ENCODE measurements around the gene RFLNA. TPM values are rescaled to one million over a fixed set of nuclear protein-coding genes. Genes with fewer than 3 reads are reported as not detected.
"Not testable (repeated sequence)": the region's sequence is repeated elsewhere in the genome, so short reads cannot be mapped to it uniquely, and the experiment has no call there.

Gene RFLNA
- total and polyA plus RNA-seq, 4 donors = 0.40 to 1.8 (median 1.4) TPM

GRCh38 chr12:124299628-124300388, 4.9 kb downstream of the RFLNA start:
- H3K36me3 ChIP-seq (ENCODE audit: control insufficient read depth in 4 of 4, insufficient read depth in 4 of 4, low read length in 4 of 4) = peaks cover 0 to 2% (median 0%) of the 10 kb centered on the region in 4 donors
- TF ChIP-seq, protein P1, sequence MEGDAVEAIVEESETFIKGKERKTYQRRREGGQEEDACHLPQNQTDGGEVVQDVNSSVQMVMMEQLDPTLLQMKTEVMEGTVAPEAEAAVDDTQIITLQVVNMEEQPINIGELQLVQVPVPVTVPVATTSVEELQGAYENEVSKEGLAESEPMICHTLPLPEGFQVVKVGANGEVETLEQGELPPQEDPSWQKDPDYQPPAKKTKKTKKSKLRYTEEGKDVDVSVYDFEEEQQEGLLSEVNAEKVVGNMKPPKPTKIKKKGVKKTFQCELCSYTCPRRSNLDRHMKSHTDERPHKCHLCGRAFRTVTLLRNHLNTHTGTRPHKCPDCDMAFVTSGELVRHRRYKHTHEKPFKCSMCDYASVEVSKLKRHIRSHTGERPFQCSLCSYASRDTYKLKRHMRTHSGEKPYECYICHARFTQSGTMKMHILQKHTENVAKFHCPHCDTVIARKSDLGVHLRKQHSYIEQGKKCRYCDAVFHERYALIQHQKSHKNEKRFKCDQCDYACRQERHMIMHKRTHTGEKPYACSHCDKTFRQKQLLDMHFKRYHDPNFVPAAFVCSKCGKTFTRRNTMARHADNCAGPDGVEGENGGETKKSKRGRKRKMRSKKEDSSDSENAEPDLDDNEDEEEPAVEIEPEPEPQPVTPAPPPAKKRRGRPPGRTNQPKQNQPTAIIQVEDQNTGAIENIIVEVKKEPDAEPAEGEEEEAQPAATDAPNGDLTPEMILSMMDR (IDR thresholded peaks at IDR 0.05; ENCODE audit: control extremely low read depth, extremely low read depth) = no peak
- no peak overlapping the region for H3K27ac ChIP-seq (ENCODE audit: low read depth in 1 of 2, low read length in 1 of 2)
- peaks cover 0 to 1% (median 0%) of the 10 kb centered on the region in 4 donors for H3K9me3 ChIP-seq (ENCODE audit: control insufficient read depth in 4 of 4, insufficient read depth in 3 of 4, low read length in 3 of 4)
- H3K27me3 ChIP-seq (ENCODE audit: control insufficient read depth in 3 of 3, insufficient read depth in 3 of 3, low read length in 2 of 3) = peaks cover 0 to 6% (median 0%) of the 10 kb centered on the region in 3 donors
- no peak for DNase-seq
- H3K4me3 ChIP-seq = no peak overlapping the region
- H3K9ac ChIP-seq (ENCODE audit: insufficient read depth in 1 of 2, low read length in 2 of 2) = no peak overlapping the region
- 82 to 85% methylated on average over 9 of the region's 9 CpGs for WGBS, 2 donors
- peaks cover 0 to 17% (median 4%) of the 10 kb centered on the region in 5 donors for H3K4me1 ChIP-seq (ENCODE audit: control insufficient read depth in 5 of 5, insufficient read depth in 5 of 5, low read length in 5 of 5)
- ATAC-seq (ENCODE audit: insufficient read depth, low FRiP score) = no peak

- not testable (repeated sequence) for DNase-seq; H3K9ac ChIP-seq (ENCODE audit: insufficient read depth in 1 of 2, low read length in 2 of 2); H3K36me3 ChIP-seq (ENCODE audit: control insufficient read depth in 4 of 4, insufficient read depth in 4 of 4, low read length in 4 of 4); H3K9me3 ChIP-seq (ENCODE audit: control insufficient read depth in 4 of 4, insufficient read depth in 3 of 4, low read length in 3 of 4); H3K27me3 ChIP-seq (ENCODE audit: control insufficient read depth in 3 of 3, insufficient read depth in 3 of 3, low read length in 2 of 3); H3K4me3 ChIP-seq; ATAC-seq (ENCODE audit: insufficient read depth, low FRiP score); H3K27ac ChIP-seq (ENCODE audit: low read depth in 1 of 2, low read length in 1 of 2)
- 84 to 88% methylated on average over 3 of the region's 3 CpGs for WGBS, 2 donors
- H3K4me1 ChIP-seq (ENCODE audit: control insufficient read depth in 5 of 5, insufficient read depth in 5 of 5, low read length in 5 of 5) = peaks cover 0 to 15% (median under 1%) of the 10 kb centered on the region in 5 donors
Measured at GRCh38 chr12:124300657-124301056, 5.8 kb downstream of the RFLNA start.

GRCh38 chr12:124301084-124301654, 6.3 kb downstream of the RFLNA start:
- ATAC-seq (ENCODE audit: insufficient read depth, low FRiP score) = no peak
- Histone ChIP-seq H3K9ac (ENCODE audit: insufficient read depth in 1 of 2, low read length in 2 of 2) (no peak overlapping the region), H3K36me3 (ENCODE audit: control insufficient read depth in 4 of 4, insufficient read depth in 4 of 4, low read length in 4 of 4) (peaks cover 0 to 3% (median 1%) of the 10 kb centered on the region in 4 donors), H3K27me3 (ENCODE audit: control insufficient read depth in 3 of 3, insufficient read depth in 3 of 3, low read length in 2 of 3) (peaks cover 0 to 6% (median 0%) of the 10 kb centered on the region in 3 donors), H3K27ac (ENCODE audit: low read depth in 1 of 2, low read length in 1 of 2) (no peak overlapping the region), H3K4me1 (ENCODE audit: control insufficient read depth in 5 of 5, insufficient read depth in 5 of 5, low read length in 5 of 5) (peaks cover 0 to 10% (median 0%) of the 10 kb centered on the region in 5 donors), H3K9me3 (ENCODE audit: control insufficient read depth in 4 of 4, insufficient read depth in 3 of 4, low read length in 3 of 4) (peaks cover 0 to 7% (median 0%) of the 10 kb centered on the region in 4 donors), H3K4me3 (no peak overlapping the region)
- TF ChIP-seq, protein P1 (IDR thresholded peaks at IDR 0.05; ENCODE audit: control extremely low read depth, extremely low read depth) = no peak
- 77 to 90% methylated on average over 14 of the region's 14 CpGs for WGBS, 2 donors
- no peak for DNase-seq

- peaks cover 0 to under 1% (median 0%) of the 10 kb centered on the region in 5 donors for H3K4me1 ChIP-seq (ENCODE audit: control insufficient read depth in 5 of 5, insufficient read depth in 5 of 5, low read length in 5 of 5)
- peaks cover 0 to 7% (median 0%) of the 10 kb centered on the region in 4 donors for H3K9me3 ChIP-seq (ENCODE audit: control insufficient read depth in 4 of 4, insufficient read depth in 3 of 4, low read length in 3 of 4)
- DNase-seq (no peak), ATAC-seq (ENCODE audit: insufficient read depth, low FRiP score) (no peak)
- no peak overlapping the region for H3K4me3 ChIP-seq
- no peak overlapping the region for H3K9ac ChIP-seq (ENCODE audit: insufficient read depth in 1 of 2, low read length in 2 of 2)
- TF ChIP-seq, protein P1 (IDR thresholded peaks at IDR 0.05; ENCODE audit: control extremely low read depth, extremely low read depth) = no peak
- no peak overlapping the region for H3K27ac ChIP-seq (ENCODE audit: low read depth in 1 of 2, low read length in 1 of 2)
- H3K27me3 ChIP-seq (ENCODE audit: control insufficient read depth in 3 of 3, insufficient read depth in 3 of 3, low read length in 2 of 3) = peaks cover 0 to 3% (median 0%) of the 10 kb centered on the region in 3 donors
- peaks cover 0 to 3% (median 1%) of the 10 kb centered on the region in 4 donors for H3K36me3 ChIP-seq (ENCODE audit: control insufficient read depth in 4 of 4, insufficient read depth in 4 of 4, low read length in 4 of 4)
- 93 to 95% methylated on average over 18 of the region's 18 CpGs for WGBS, 2 donors
Measured at GRCh38 chr12:124302241-124302806, 7.4 kb downstream of the RFLNA start.

All from lung (tissue), 12 donors.